HG02981 (cell line): ENCODE data around the gene OR1D5.
"Not testable (repeated sequence)": the region's sequence is repeated elsewhere in the genome, so short reads cannot be mapped to it uniquely, and the experiment has no call there.

ENCODE experiments used
- ATAC-seq: cut with Tn5 transposase; IDR thresholded peaks from one replicate; pipeline ENCODE4 v1.9.1; 2021; ENCODE audit warnings: mild to moderate bottlenecking, moderate library complexity; ENCODE audit not compliant: unreplicated experiment

The OR1D5 gene, protein sequence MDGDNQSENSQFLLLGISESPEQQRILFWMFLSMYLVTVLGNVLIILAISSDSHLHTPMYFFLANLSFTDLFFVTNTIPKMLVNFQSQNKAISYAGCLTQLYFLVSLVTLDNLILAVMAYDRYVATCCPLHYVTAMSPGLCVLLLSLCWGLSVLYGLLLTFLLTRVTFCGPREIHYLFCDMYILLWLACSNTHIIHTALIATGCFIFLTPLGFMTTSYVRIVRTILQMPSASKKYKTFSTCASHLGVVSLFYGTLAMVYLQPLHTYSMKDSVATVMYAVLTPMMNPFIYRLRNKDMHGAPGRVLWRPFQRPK

DNA sequence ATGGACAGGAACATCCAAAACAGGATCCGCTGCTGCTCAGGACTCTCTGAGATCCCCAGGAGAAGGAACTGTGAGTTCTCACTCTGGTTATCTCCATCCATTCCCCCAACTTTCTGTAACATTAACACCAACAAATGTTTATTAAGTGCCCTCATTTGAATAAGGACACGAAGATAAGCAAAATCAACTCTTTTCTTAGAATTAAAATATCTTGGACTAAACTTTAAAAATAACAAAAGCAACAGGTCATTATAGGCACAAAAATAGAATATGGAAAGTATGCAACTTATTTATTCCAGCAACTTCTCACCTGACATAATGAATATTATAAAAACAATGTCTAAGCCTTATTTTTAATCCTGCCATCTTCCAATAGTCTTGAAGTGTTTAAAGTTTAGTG is at the start of gene OR1D5:
Gene OR1D5 (minus strand): TSS at position 101 of the 400 bp plus-strand sequence. CDS start 0 bp downstream, at position 101.
- not testable (repeated sequence) for ATAC-seq

DNA sequence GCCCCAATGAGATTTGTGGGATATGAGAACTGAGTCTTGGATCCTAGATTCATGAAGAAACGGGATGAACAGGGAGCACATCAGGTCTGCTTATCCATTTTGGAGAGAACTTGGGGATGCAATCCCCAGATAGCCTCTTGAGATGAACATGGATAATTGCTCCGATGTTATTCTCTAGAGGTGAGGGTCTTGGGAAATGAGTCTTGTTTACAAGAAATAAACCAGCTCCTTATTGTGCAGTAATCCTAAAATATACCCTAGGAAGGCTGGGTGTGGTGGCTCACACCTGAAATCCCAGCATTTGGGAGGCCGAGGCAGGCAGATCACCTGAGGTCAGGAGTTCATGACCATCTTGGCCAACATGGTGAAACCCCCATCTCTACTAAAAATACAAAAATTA is 40.9 kb upstream of the OR1D5 start, which contains the start of gene OR1D2:
Gene OR1D2 (minus strand): TSS at position 101 of the 400 bp plus-strand sequence. CDS start 11,426 bp downstream, outside the sequence.
- ATAC-seq: no peak

DNA sequence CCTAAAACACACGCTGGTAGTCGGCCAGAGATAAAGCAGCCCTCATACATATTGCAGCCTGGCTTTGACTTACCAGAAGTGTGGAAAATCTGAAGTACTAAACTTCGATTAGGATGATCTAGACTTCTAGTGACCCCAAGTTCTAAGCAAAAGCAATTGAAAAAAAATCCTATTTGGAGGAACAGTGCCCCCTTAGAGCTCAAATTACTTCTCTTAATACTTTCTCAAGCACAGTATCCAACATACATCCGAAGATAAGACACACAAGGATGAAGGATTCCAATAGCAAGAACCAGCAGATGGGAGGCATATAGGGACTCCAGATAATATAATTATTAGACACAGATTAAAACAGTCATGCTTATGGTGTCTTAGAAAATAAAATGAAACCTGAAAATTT is 10.4 kb upstream of the OR1D5 start:
- ATAC-seq: not testable (repeated sequence)

DNA sequence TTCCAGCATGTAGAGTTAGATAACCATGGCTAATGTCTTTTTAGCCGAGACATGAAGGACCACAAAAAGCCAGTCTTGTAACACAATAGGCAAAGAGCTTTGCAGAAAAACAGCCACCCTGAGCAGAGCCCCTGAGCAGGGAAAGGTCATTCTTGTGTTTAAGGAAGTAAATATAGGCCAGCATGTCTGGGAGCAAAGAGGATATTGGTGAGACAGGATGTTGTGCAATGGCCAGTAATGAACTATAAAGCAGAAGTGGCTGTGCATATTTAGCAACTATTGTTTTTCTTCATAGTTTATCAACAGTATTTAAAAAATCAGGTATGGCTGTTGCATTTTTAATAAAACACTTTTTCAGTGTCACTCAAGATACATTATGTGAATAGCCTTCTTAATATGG is 1.8 kb upstream of the OR1D5 start:
- not testable (repeated sequence) for ATAC-seq

DNA sequence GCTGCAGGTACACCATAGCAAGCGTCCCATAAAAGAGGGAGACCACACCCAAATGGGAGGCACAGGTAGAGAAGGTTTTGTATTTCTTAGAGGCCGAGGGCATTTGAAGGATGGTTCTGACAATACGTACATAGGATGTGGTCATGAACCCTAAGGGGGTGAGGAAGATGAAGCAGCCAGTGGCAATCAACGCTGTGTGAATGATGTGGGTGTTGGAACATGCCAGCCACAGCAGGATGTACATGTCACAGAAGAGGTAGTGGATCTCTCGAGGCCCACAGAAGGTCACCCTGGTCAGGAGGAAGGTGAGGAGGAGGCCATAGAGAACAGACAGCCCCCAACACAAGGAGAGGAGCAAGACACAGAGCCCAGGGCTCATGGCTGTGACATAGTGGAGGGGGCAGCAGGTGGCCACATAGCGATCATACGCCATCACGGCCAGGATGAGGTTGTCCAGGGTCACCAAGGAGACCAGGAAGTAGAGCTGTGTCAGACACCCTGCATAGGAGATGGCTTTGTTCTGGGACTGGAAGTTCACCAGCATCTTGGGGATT is 506 bp downstream of the OR1D5 start:
- not testable (repeated sequence) for ATAC-seq

DNA sequence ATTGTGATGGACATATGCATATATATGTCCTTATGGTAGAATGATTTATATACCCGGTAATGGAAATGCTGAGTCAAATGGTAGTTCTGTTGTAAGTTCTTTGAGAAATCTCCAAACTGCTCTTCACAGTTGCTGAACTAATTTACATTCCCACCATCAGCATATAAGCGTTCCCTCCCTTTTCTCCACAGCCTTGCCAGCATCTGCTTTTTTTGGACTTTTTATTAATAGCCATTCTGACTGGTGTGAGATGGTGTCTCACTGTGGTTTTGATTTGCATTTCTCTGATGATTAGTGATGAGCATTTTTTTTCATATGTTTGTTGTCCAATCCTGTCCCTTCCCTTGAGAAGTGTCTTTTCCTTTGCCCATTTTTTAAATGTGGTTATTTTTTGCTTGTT is 8.5 kb downstream of the OR1D5 start:
- not testable (repeated sequence) for ATAC-seq

DNA sequence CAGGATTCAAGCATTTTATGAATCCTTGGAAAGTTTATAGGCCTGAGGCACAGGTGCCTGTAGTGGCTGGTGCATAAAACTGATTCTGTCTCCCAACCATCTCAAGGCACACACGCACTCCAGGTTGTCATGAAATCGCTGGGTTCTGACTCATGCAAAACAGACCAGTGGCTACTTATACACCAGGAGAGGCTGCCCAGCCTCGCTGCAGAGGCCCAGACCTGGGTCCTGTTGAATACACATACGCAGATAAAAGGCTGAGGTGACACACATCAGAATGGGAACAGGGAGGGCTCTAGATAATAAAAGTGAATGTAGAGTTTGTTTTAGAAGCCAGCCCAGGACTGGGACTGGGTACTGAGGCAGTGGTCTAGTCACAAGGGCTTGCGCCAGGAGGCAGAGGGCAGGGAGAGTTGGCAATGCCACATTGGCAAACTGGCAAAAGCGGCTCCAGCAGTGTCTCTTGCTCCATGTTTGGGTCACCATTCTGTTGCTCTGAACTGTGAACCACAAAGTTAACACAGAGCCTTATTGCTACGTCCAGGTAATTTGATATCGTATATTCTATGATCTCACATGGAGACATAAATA is 13.6 kb downstream of the OR1D5 start:
- ATAC-seq: no peak

DNA sequence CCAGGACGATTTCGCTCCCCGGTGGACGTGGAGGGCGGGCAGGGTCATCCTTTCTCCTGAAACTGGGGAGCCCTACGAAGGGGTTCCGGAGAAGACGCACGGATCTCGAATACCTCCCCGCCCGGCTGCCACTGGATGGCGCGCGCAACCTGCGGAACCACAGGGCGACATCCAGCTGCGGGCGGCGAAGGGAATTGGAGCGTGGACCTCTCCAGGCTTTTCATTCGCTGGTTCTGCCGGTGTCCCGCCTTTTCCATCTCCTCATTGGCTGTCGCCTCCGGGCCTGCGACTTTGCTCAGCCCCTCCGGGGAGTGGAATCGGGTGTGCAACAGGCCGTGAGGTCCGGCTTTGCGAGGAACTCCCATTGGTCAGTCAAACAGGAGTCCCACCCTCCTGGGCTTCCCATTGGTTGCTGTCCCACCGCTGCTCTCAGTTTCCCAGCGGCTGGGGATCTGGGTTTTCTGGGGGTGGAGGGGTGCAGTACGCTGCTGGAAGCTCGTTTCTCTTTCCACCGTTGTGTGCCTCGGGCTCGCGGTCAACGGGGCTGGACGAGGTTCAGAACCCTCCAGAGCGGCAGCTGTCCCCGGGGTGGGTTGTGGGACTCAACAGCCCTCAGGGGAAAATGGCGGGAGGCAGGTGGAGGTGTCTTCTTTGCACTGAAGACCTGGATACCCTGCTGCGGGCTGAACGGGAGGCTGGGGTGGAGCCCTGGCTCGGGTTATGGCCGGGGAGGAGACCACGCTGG is 14.5 kb downstream of the OR1D5 start:
- peak; percentile 94 for ATAC-seq

DNA sequence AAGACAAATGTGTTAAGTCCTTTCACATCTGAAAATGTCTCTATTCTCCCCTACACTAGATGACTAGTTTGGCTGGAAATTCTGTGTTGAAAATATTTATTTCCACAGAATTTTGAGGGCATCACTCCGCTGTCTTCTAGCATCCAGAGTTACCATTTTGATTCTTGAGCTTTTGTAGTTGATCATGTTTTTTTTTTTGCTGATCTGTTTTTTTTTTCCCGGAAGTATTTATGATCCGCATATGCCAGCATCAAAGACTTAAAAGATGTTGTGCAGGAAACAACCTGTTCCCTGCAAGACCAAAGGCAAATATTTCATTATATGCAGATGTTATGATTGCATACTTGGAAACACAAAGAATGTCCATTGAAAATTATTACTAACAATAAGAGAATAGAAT is 16.7 kb downstream of the OR1D5 start:
- ATAC-seq: no peak

DNA sequence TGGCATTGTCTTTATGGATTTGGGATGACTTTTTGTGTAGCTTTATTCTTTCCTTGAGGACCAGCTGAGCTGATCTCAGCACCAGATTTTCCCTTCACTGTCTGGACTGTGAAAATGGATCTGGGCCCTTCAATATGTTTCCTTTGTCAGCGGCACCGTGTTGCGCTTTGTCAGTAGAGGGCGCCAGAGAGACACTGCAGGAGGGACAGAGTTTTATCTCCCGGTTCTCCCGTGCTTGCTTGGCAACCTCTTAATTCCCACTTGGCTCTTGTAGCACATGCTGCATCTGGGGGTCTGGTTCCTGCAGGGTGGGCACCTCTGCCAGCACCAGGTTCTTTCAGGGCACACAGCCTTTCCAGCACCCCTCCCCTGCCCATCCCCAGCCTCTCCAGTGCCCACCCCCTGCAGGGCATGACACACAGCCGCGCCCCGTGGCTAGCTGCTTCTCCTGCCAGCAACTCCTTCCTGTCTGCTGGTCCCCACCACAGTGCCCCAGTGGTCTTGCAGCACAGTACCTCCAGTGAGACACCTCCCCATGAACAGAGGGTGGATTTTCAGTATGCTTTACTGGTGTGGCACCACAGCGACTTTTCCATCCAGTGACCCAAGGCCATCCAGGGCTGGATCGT is 19.6 kb downstream of the OR1D5 start:
- ATAC-seq: no peak

DNA sequence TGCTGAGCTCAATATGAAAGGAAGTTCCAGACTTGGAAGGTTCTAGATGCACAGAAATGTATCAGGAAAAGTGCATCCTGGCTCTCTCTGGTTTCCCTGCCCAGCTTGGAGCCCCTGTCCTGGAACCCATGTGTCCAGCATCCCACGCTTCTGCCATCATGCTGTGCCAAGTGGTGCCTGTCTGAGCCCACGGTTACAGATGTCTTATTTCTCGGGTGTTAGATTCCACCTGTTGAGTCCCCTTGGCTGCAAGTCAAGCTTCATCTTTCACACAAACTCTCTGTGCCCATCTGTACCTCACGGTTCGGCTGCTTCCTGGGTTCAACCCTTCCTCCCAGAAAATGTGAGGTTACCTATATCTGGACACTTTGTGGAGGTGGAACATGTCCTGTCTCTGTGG is 22.5 kb downstream of the OR1D5 start:
- ATAC-seq: no peak

DNA sequence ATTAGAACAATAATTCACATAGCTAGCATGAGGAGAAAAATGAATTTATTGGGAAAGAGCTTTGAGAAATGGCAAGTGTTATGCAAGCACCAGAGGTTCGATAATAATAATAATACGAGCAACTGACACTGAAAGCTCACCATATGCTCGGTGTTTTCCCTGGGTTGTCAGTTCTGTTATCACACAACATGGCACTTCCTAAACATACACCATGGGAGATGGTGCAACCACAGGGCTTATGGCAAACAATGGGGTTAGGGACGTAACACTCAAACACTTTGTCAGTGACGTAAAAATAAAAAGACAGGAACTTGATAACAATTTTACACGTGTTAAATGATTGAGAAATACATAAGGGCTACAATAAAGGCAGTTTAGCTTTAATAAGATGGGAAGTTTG is 23.7 kb downstream of the OR1D5 start:
- ATAC-seq: no peak

DNA sequence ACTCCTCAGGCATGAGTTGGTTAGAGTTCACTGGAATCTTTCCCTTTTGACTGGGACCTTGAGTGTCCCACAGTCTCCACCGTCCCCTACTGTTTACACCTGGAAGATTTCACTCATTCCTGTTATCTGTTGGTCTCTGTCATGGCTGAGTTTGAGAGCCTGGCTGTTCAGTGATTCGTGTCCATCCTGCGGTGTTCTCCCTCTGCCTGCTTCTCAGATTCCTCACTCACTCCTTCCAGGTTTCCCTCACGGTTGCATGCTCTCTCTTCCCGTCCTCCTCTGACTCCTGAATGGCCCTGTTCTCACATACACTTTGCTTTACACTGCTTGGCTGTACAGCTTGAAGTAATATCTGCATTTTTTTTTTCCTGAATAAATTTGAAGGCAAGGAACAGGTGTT is 24.5 kb downstream of the OR1D5 start:
- no peak for ATAC-seq

DNA sequence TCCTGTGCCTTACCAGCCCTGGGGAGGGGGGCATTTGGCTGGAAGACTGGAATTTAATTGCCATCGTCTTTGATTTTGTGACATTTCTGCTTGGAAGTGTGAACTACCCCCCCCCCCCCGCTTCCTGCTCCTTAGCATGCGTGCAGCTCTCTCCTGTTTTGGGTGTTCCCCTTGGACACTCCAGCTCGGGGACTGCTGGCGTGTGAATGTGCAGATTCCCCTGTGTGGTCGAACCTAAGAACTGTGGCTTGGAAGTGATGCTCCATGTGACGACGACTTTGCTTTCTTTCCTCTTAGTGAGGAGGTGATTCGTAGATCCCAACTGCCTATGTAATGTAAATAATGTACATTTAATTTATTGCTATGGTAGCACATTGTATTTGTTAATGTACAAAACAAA is 26.1 kb downstream of the OR1D5 start:
- ATAC-seq: no peak

DNA sequence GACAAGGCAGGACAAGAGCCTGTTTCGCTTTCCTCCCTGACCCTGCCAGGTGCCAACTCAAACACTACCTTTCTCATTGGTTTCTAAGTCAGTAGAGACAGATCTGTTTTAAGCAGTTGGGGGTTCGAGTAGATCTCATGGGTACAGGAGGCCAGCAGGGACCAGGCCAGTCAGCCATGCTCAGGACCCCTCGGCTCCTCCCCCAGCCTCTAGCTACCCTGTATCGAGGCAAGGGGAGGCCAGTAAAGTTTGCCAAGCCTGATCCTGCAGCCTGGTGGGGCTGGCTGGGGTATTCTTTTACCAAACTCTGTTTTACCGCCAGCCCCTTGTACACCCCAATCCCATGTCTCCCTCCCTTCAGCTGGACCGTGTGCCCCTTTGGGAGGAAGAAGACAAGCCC is 26.6 kb downstream of the OR1D5 start:
- ATAC-seq: no peak

DNA sequence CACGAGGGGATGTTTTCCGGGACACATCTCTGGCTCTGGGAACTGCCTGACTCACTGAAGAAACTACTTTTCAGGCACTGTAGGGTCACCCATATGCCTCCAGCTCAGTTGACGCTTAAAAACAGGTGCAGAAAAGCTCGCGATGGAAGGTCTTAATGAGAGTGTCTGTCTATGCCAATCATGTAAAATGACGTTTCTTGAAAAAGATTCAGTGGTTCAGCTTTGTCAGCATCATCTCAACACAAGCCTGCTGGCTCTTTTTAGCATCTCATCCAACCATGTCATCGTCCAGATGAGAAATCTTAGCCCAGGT is 27.5 kb downstream of the OR1D5 start:
- ATAC-seq: no peak

DNA sequence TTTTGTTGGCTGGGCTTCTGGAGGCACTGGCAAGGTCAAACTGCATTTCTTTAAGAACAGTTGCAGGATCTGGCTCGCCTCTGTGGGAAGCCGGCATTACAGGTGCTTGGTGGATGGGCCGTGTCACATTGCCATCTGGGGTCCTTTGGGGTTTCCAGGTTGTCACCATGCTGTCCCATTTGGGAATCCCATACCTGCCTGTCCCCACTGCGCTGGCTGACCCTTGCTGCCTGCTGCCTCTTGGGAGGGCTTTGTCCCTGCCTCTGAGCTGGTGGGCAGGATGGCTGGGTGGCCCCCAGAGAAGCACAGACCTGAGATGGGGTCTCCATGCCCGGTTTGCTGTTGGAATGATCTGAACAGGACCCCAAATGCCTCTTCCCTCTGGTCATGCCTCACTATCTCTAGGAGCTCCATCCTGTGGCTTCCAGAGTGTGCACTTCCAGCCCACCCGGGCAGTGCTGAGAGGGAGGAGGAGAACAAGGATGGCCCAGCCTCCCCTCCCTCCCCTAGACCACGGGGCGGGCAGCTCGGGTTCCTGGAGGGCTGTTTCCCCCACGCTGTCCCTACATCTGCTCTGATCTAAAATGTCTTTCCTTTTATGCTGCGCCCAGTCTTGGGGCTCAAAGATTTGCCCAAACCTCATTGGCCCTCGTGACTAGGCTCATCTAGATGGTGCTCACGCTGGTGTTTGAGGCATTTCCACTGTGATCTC is 28.0 kb downstream of the OR1D5 start:
- no peak for ATAC-seq

DNA sequence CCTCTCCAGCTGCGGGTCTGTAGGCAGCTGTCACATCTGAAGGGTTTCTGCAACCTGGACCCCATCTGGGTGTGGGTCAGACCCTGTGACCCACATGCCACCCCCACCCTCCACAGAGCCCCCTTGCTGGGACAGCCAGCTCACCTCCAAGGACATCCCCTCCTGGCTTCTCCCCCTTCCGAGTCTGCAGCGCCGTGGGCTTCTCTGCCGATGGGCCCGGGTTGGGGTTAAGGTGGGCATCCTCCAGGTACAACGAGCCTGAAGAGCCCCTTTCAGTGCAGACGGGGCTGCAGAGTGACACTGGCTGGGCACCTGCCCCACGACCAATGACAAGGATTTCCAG is 28.9 kb downstream of the OR1D5 start:
- no peak for ATAC-seq

DNA sequence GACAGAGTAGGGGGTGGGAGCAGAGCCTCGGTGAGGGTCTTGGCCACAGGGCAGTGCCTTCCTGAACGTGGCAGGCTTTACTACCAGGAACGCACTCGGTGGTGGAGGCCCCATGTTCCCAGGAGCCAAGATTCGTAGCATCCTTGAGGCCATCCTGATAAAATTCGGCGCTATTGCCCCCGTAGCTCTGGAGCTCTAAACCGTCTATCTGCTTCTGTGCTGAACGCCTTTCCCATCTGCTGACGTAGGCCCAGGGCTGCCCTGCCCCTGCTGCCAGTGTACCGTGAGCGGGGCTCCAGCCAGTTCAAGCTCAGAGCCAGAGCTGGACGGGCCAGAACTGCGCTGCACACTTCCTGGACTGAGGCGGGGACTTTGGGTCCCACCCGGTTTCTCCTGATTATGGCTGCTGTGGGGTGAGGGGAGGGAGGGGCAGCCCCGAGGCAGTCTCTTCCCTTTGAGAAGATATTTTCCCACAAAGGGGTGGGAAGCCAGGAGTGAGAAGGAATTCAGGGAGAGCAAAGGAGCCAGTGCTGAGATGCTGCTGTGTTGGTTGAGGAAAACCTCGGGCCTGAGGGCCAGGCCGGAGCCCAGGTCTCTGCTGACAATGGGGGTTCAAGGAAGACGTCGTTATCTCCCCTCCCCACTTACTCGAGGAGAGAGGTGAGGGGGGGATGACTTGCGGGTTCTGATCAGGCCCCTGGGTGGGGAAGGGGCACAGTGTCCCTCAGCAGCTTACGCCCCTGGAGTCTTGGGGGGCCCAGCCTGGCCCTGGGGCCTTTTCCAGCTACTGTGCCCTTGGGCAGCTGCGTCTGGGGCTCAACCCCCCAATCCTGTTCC is 29.4 kb downstream of the OR1D5 start:
- no peak for ATAC-seq

DNA sequence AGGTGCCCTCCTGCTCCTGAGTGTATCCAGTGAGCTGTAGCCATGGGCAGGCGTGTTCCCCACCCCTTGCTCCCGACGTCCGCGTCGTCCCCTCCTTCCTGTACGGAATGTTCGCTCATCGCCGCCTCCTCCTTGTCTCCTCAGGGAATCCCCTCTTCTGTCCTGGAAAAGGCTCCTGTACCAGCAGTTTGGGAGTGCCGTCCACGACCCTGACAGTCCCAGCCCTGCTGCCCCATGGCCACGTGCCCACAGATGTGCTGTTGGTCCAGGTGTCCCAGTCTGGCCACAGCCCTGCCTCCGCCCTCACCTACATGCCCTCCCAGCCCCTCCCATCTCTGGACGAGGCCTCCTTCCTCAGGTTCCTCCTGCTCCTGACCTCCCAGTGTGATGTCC is 30.2 kb downstream of the OR1D5 start:
- no peak for ATAC-seq
